H54 (cell line): ENCODE data around the gene ZNF664.

Experiments used
- DNase-seq: peaks from one replicate; pipeline ENCODE4 v3.0.0; 2011; ENCODE audit warnings: low spot score, mixed read lengths; ENCODE audit not compliant: insufficient read length
- FAIRE-seq: peaks from 3 replicates; lab custom pipeline; 2011; peaks lifted over from hg19 to GRCh38; lab: Jason Lieb, UNC
- POLR2A ChIP-seq: IDR thresholded peaks from 2 replicates; pipeline ENCODE4 v1.6.1; 2011; ENCODE audit warnings: low read depth, mild to moderate bottlenecking, low read length

The ZNF664 gene

DNA sequence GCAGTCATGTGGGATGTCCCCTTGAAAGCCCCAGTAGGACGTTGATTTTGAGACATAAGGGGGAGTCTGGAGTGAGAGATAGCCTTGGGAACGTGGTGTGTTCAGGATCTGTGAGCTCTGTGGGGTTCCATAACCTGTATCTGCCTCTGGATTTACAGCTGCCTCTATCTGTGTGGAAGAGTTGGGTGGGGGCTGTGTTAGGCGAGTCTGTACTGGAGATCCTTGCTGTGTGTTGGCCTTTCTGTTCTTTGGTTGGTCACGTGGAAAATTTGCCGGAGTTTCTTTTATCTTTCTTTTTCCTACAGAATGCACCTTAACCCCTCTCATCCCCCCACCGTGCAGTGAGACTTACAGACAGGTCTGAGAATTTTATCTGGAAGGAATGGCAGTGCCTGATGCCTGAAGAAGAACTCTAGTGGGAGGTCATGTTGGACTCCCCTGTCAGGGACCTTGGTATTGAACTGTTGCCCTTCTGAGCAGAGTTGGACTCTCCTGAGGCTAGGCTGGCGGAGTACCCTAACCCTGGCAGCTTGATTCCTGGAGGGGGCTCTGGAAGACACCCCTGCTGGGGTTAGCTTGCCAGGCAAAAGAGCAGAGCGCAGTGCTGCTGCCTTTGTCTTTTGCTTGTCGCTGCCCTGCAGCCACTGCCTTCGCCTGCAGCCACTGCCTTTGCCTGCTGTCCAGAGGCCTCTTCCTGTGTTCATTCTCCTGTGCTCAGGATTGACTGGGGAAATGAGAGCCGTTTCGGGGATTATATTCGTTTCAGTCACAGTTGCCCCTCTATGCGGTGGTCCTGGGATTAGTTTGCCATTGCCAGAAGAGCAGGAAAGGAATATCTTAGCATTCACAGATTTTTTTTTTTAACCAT, 34.1 kb downstream of the ZNF664 start:
- FAIRE-seq = no peak
- no peak for DNase-seq
- TF ChIP-seq POLR2A = no peak

DNA sequence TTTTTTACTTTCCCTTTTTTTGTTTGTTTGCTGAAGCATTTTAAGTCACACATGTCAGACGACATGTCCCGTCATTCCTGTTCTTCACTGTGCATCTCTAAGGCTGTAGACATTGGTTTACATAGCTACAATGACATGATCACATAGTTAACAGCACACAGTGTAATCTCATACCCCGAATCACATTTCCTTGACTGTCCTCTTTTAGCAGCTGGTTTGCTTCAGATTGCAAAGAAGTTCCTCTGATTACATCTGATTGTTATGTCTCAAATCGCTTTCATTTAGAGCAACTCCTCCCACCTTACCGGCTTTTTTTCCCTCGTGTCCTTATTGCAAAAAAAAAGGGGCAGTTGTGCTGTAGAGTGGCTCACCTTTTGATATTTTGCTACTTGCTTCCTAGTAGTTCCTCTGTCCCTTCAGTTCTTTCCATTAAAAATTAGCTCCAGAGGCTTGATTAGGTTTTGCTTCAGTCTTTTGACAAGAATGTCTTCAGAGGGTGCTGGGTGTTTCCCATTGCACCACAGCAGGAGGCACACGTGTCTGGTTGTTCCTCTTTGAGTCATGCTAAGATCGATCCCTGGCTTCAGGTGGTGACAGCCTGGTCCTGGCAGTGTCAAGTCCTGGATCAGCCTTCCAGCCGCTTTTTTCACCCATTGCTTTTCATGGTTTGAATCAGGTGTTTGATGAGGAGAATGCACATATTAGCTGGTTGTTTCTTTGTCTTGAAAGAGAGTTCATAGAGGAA, 35.0 kb downstream of the ZNF664 start:
- TF ChIP-seq POLR2A = no peak
- DNase-seq (no peak), FAIRE-seq (peak; percentile 48)

DNA sequence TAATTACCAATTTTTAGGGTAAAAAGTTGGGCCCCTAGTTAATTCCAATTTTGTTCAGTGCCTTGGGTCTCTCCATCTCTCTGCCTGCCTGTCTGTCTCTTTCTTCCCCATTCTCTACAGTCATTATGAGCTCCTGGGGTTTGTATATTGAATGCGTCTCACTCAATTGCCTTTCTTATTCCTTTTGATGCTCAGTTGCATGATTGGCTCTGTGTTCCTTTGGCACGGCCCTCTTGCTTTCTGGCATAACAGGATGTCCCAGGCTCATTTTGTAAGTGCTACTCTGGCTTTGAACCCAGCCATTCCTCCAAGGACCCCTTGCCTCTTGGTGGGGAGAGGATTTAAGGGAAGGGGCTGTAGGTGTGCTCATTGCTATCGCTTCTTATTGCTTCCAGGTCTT, 35.6 kb downstream of the ZNF664 start:
- no peak for DNase-seq
- TF ChIP-seq POLR2A = no peak
- no peak for FAIRE-seq

DNA sequence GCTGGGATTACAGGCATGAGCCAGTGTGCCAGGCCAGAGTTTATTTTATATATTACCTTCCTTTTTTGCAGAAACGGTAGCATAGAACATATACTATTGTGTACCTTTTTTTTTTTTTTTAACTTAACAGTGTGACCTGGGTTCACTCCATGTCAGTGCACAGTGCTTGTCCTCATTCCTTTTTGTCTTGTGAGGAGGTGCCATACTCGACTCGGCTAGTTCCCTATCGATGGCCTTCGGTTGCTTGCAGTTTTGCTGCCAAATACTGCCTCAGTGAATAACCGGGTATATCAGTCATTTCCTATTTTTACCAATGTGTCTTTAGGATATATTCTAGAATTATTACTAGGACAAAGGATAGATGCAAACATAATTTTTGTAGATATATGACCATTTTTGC, 36.8 kb downstream of the ZNF664 start:
- no peak for TF ChIP-seq POLR2A
- DNase-seq = no peak
- FAIRE-seq = no peak

DNA sequence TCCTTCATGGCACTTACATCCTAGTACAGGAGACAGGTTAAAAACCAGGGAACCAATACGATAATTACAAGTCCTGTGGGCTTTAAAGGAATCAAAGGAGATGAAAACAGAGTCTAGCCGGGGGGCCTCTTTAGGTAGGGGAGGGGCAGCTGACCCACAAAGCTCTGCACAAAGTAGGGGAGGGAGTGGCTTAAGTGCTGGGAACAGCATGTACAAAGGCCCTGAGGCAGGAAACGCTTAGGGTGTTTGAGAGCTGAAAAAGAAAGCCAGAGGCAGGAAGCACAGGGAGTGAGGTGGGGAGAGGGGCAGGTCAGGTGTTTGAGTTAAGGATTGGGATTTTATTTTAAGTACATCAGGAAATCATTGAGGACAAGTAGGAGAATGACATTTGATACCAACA, 37.7 kb downstream of the ZNF664 start:
- TF ChIP-seq POLR2A = no peak
- DNase-seq (no peak), FAIRE-seq (no peak)

DNA sequence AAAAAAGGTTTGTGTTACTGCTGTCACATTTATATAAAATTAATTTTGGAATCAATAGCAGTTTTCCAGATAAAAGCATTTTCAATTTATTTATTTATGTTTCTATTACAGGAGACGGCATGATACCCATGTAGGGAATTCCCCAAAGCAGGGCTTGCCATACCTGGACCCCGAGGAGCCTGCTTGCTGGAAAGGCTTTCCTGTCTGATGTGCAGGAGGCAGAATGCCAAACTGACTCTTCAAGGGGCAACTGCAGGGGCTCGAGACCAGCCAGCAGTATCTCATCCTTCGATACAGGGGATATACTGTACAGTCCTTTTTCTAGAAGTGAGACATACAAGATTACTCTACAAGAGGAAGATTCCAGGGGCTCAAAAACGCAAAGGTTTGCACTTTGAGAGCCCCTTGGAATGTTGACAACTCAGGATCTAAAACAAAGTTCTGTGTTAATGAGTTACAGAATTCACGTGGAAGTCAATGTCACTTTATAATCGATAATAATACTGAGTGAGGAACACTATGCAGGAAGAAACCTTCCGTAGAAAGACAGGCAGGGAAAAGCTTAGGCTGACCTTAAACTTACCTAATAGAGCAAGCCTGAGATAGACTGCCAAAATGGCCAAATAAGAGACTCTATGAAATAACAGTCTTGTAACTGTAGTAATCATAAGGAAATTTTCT, 38.6 kb downstream of the ZNF664 start:
- no peak for DNase-seq
- no peak for TF ChIP-seq POLR2A
- FAIRE-seq = no peak

DNA sequence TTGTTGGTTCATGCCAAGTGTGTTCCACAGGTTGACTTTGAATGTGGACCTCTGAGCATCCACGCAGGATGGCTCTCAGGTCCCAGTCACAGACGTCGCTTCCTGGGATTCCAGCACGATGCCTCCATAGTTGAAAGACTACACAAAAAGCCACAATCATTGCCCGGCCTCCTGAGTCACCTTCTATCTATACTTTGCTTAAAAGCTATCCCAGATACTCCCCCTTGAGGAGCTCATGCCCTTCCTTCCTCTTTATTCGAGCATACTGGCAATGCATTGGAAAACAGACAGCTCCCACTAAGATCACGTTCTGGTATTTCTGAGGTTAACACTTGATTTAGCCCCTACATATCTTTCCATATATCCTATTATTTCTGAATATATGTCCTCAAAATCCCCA, 40.1 kb downstream of the ZNF664 start:
- DNase-seq (no peak), FAIRE-seq (no peak)
- TF ChIP-seq POLR2A = no peak

DNA sequence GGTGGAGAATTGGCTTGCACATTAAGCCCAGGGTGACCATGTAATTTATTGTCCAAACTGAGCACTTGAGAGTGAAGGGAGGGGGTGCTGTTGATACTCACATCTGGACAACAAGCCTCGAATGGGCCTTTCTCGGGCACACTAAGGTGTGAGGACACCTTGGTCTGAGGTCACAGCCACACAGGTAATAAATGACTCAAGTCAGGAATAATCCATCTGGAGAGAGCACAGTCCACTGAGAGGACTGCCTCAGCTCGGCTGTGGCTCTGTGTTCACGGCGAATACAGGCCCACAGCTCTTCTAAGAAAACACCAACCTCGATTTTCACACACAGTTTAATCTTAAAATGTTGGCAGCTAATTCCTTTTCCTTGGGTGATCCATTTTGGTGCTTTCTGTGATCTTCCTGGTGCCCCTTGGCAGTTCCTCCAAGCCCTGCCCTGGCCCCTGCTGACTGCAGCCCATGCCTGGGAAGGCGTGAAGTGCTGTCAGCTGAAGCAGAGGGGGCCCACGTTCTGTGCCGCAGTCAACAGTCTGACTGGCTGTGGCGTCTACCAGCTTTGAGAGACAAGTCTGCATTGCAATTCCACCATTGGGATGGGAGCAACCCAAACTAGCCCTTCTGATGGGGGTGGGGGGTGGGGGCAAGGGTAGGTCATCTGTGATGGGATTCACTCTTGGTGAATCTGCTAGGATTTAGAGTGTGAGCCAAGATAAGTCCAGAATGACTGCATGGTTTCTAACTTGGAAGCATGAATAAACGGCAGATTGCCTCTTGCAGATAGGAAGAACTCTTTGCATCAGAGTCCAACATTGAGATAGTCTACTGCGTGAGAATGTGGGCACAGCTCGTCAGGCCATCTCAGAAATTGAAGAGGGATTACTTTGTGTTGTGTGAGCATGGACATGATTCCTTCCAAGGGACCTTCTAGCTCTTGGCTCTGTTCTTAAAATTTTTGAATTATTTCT, 42.8 kb downstream of the ZNF664 start:
- no peak for TF ChIP-seq POLR2A
- no peak for FAIRE-seq

DNA sequence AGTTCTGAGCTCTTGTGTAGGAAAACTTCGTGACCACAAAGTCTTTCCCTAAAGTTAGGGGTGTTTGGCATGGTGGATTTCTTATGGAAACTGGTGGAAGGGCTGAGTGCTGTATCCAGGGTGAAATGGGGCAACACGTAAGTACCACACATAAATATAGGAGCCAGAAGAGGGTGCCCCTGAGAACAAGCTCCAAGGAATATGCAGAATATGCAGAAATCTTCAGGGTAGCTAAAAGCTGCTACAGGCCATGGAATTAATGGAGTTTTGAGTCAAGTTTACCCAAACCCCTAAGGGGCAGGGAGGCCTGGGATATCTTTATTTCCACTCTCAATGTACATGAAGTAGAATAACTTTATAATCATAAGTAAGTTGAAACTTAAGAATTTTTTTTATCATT, 44.0 kb downstream of the ZNF664 start:
- no peak for TF ChIP-seq POLR2A
- FAIRE-seq (no peak), DNase-seq (no peak)

More for the DNA sequence above, 42.8 kb downstream of the ZNF664 start:
- DNase-seq = no peak

DNA sequence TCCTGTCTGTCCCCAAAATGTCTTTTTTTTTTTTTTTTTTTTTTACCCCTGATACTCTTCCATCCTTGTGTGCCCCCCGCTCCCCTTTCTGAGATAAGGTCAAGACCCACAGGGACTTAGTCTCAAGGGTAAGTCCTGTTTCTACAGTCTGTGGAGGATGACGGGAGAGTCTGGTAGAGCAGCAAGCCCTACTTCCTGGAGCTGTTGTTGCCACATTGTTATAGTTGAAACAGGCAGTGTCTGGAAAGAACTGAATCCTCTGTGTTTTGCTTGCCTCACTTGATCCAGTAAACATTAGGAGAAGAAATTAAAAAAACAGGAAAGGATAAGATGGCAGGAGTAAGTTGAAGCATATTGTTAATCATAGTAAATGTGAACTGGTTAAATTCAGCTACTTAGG, 45.5 kb downstream of the ZNF664 start:
- no peak for FAIRE-seq
- no peak for TF ChIP-seq POLR2A
- no peak for DNase-seq

DNA sequence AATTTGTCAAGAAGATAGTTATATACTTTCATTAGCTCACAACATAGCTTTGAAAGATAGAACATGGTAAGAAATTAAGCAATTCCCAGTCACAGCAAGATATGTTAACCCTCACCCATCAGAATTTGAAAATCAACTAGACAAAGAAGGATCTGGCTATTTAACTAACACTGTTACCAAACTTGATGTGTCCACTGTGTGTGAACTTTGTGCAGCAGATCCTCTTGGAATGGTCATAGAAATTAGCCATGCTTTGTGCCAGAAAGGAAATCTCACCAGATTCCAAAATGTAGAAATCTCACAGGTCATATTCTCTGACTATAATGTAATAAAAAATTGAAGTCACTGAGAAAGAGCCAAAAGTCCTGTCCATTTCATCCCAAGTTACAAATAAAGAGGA, 46.1 kb downstream of the ZNF664 start:
- FAIRE-seq = no peak
- no peak for TF ChIP-seq POLR2A
- no peak for DNase-seq

DNA sequence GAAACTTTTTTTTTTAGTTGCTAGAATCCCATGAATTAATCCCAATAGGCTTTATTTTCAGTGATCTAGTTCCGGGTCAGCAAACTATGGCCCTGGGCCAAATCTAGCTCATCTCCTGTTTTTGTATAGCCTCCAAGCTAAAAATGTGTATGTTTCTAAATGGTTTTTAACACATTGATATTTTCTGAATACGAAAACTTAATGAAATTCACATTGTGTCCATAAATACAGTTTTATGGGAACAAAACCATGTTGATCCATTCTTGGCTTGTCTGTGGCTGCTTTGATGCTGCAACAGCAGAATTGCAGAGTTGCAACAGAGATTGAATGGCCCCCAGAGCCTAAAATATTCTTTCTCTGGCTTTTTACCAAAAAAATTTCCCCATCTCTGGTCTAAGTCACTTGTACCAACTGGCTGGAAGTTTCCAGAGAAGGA, 47.5 kb downstream of the ZNF664 start:
- no peak for TF ChIP-seq POLR2A
- FAIRE-seq (no peak), DNase-seq (no peak)

DNA sequence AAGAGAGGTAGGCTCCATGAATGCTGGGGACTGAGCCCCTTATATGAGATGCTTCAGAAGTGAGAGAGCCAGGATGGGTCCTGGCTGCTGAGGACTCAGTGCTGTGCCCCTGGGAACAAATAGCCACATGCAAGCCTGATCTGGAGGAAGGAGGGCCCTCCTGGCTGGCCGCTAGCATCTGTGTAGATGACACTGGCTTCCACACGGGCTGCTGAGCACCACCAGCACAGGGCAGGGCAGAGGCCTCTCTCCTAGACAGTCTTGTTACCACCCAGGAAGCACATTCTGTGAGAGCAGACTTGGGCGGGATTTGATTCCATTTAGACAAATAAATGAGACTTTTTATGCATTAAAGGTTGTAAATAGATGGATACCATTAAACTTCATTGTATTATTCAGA, 48.0 kb downstream of the ZNF664 start:
- no peak for TF ChIP-seq POLR2A
- DNase-seq (no peak), FAIRE-seq (no peak)
